Hematopoietic multipotent progenitor cell treated with erythropoietin and hydrocortisone succinate and interleukin-3 and kit ligand, for 4 days (in vitro differentiated cells): ENCODE results near the gene CTNND2.
A peak's percentile ranks its signal among the peaks of the same experiment; 100 is the strongest.
"Not testable (repeated sequence)": the region's sequence is repeated elsewhere in the genome, so short reads cannot be mapped to it uniquely, and the experiment has no call there.

Experiments used
- DNase-seq: peaks from one replicate; pipeline ENCODE4 v3.0.0-alpha.2; 2015

CTNND2 gene

DNA sequence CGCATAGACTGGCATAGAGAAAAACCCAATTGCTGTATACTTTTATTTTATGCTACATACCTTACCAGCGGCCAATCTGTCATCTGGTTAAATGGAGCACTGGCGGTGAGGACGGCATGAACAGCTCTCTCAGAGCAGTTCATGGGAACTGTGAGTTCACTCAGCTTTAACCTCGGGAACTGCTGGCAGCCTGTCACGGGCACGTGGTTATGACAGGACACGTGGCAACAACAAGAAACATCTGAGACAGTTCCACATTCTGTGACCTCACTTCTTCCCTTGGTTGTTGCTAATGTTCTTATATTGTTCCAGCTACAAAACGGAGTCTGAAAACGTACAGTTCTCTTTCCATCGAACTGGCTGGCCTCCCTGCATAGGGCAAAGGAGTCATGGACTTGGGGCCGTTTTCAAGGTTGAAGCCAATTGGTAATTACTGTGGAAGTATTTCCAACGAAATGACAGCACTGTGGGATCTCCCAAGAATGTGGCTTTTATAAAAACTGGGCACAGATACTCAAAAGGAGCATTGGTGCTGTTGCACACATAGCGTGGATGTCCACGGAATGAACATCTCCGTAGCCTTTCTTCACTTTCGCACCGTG lies 896.9 kb downstream of the CTNND2 start:
- DNase-seq: no peak

GRCh38 chr5:11004523-11004922 lies 899.7 kb downstream of the CTNND2 start:
- DNase-seq: not testable (repeated sequence)

- no peak for DNase-seq
Measured at GRCh38 chr5:11000515-11001353, 903.5 kb downstream of the CTNND2 start.

- no peak for DNase-seq
Measured at GRCh38 chr5:10999714-11000113, 904.5 kb downstream of the CTNND2 start.

DNA sequence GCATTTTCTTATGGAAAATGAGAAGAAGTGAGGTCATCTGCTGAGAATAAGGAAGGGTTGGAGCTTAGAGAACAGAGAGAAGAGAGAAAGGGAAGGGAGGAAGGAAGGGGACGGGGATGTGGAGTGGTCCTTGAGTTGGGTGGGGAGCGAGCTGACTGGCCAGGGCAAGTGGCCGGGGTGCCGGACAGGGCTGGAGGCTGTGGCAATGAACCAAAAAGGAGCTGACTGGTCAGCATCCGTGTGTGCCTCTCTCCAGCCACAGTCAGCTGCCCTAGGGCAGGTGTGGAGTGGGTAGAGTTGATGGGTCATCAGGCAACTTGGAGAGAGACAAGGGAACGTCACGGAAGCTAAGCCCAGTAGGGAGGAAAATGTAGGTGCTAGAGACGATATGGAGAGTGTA lies 908.4 kb downstream of the CTNND2 start:
- no peak for DNase-seq

- DNase-seq: no peak
Measured at GRCh38 chr5:10994091-10994986, 909.9 kb downstream of the CTNND2 start.

GRCh38 chr5:10990634-10991033 lies 913.6 kb downstream of the CTNND2 start:
- DNase-seq: no peak

- no peak for DNase-seq
Measured at GRCh38 chr5:10989577-10990263, 914.5 kb downstream of the CTNND2 start.

DNA sequence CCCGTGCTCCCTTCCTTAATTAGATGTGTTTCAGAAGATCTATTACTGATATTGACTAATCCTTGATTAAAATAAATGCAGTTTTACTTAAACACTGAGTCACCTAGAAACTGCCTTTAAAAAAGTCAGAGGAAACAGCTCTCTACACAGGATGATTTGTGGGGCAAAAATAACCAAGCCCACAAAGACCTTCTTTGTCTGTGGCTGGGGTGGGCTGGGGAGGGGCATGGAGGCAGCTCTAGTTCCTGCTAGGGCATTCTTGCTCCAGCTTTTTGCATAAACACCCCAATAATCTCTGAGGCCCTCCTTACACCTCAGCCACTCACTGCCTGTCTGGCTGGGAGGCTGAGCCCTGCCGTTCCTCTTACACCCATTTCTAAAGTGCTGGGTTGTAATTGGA lies 915.6 kb downstream of the CTNND2 start:
- DNase-seq: peak; percentile 16

- DNase-seq: peak; percentile 75
Measured at GRCh38 chr5:10987925-10988504, 916.2 kb downstream of the CTNND2 start.

- DNase-seq: no peak
Measured at GRCh38 chr5:10987276-10987924, 916.8 kb downstream of the CTNND2 start.

- DNase-seq: no peak
Measured at GRCh38 chr5:10985721-10986110, 918.5 kb downstream of the CTNND2 start.

GRCh38 chr5:10985091-10985720 lies 919.0 kb downstream of the CTNND2 start:
- no peak for DNase-seq

GRCh38 chr5:10984021-10984715 lies 920.1 kb downstream of the CTNND2 start:
- no peak for DNase-seq

DNA sequence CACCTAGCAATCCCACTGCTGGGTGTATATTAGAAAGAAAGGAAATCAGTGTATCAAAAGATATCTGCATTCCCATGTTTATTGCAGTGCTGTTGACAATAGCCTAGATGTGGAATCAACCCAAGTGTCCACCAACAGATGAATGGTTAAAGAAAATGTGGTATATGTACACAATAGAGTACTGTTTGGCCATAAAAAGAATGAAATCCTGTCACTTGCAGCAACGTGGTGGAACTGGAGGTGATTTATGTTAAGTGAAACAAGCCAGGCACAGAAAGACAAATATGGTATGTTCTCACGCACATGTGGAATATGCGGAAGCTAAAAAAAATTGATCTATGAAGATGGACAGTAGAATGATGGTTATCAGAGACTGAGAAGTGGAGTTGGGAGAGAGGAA lies 921.6 kb downstream of the CTNND2 start:
- DNase-seq: no peak

DNA sequence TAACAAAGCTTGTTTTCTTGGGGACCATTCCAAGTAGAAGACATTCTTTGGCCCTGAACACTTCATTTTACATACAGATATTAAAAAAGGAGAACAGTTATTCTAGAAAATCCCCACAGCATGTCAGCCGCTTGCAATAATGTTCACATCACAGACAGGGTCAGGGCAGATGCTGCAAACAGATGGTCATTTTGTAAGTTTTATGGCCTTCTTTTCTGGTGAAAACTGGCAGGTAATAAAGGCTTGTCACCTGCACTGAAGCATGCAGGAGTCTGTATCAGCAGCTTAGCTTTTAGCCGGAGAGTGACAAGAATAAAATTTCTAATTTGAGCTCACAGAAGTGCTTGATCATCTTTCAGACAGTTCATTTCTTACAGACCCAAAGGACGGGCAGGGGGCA lies 922.3 kb downstream of the CTNND2 start:
- DNase-seq: no peak

DNA sequence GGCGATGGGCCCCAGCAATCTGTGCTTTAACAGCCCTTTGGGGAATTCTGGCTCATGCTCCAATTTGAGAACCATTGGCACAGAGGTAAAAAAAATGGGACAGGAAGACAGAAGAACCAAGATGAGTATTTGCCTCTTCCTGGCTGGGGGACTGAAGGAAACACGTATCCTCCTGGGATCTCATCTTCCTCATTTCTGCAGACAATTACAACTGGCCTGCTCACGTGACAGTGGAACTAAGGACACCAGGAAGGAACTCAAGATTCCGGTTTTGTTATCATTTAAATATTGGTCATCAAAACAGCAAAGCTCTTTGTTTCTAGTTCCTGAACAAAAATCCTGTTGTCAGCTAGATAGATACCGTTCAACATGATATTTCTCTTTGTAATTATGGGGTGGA lies 927.2 kb downstream of the CTNND2 start:
- no peak for DNase-seq

- DNase-seq: peak; percentile 8
Measured at GRCh38 chr5:10975945-10976344, 928.3 kb downstream of the CTNND2 start.

DNA sequence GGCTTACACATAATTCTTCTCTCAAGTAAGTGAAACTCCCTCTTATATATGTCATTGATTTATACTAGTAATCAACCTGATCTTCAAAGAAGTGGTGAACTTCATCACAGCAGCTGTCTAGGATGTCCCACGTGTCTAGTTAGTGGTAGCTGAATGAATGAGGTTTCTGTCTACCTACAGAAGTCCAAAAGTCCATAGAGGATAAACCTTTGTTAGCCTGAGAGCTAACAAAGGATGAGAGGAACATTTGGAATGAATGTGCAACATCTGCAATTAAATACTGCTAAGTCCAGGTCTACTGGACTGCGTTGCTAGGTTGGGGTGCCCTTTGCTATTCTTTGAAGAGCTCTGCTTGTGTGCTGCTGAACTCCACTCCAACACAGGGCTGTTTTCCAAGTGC lies 929.4 kb downstream of the CTNND2 start:
- no peak for DNase-seq

- DNase-seq: no peak
Measured at GRCh38 chr5:10973316-10973715, 930.9 kb downstream of the CTNND2 start.

DNA sequence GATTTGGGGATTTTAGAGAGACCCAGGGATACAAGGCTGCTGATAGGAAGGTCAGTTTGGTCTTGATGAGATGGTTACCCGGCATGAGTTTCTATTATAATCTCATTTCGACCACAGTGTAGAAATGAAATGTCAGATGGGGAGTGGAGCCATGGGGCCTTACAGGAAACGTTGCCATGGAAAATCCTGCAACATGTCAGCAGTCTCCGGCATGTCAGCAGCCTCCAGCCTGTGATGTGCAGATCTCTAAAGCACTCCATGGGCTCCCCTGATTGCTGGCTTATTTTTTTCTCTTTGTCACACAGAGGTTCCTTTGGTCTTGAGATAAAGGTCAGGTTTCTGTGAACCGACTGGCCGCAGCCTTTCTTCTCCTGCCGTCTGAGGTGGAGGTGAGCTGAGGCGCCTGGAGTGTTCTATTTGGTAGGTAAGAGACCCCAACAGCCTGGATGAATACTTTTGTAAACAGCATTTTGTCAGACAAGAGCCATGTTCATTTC lies 934.5 kb downstream of the CTNND2 start:
- no peak for DNase-seq
